Measurements from ENCODE around the gene AK5.
"Not testable (repeated sequence)": the region's sequence is repeated elsewhere in the genome, so short reads cannot be mapped to it uniquely, and the experiment has no call there.

Gene AK5

DNA sequence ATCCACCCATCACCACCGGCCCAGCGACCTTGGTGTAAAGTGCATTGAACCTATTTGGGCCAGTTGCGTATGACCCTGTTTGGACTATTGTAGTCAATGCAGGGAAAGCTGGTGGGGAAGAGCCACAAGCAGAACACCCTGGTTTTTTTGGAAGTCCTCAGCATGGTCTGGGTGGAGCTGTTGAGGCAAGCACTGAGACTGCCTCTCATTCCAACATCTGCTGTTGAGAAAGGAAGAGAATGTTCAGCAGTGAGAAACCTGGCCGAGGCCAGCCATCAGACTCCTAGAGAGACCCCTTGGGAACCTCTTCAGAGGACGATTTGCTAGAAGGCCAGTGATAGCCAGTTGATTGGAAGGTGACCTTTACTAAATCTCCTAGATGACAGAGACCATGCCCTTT is 217.6 kb downstream of the AK5 start:
- DNase-seq: no peak
- no peak for ATAC-seq
- no peaks in the 10 kb centered on the region for H3K4me1 Mint-ChIP-seq
- H3K27me3 Mint-ChIP-seq: no peaks in the 10 kb centered on the region
- H3K9me3 Mint-ChIP-seq: peaks cover 7 to 10% of the 10 kb centered on the region in 2 donors
- H3K4me3 Mint-ChIP-seq: no peak overlapping the region
- peak overlapping the region in 1 of 2 donors; percentile 38 for H3K27ac Mint-ChIP-seq

DNA sequence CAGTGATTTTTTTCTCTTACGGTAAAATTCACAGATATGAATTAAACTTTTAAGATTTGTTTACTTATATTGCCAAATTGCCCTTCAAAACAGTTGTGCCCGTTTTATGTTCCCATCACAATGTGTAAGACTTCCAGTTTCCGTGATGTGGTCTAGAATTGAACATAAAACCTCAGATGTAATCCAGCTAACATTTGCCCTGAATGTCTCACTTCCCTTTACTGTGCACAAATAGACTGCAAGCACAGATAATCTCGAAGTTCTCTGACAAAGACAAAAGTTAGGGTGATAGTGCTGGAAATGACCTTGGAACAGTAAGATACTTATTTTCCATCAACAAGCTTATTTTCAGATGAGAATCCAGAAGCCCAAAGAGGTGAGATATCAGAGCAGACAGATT is 223.2 kb downstream of the AK5 start:
- peaks cover 7% of the 10 kb centered on the region for H3K4me1 Mint-ChIP-seq
- no peak for DNase-seq
- no peaks in the 10 kb centered on the region for H3K27me3 Mint-ChIP-seq
- ATAC-seq: no peak
- no peak overlapping the region for H3K4me3 Mint-ChIP-seq
- H3K27ac Mint-ChIP-seq: no peak overlapping the region
- no peaks in the 10 kb centered on the region for H3K9me3 Mint-ChIP-seq

DNA sequence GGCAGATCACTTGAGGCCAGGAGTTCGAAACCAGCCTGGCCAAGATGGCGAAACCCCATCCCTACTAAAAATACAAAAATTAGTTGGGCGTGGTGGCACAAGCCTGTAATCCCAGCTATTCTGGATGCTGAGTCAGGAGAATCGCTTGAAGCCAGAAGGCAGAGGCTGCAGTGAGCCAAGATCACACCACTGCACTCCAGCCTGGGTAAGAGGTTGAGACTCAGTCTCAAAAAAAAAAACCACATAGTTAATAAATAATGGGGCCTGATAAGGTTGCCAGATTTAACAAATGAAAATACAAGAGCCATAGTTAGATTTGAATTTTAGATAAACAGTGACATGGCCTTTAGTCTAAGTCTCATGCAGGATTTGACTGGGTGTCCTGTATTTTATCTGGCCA is 225.0 kb downstream of the AK5 start:
- Mint-ChIP-seq H3K4me1 (peaks cover 7% of the 10 kb centered on the region), H3K27ac (no peak overlapping the region), H3K27me3 (no peaks in the 10 kb centered on the region), H3K4me3 (no peak overlapping the region), H3K9me3 (no peaks in the 10 kb centered on the region)
- ATAC-seq: no peak
- no peak for DNase-seq

DNA sequence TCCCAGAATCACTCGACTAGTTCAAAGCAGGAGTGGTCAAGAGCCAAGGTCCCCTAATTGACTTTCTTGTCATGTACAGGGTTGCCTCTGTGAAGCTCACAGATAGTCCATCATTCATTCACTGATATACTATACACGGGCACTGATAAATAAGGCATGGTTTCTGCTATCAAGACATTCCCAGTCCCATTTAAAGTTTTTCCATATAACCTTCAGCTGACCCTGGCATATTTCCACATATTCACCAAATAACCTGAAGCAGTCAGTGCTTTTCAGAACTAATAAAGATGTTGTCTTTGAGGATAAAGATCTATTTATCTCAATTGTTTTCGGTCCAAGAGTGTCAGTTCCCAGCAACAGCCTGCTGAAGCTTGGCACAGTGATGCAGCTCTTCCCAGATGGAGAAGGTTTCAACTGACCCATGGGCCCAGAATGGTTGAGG is 227.3 kb downstream of the AK5 start:
- DNase-seq: no peak
- no peaks in the 10 kb centered on the region for H3K9me3 Mint-ChIP-seq
- no peak overlapping the region for H3K4me3 Mint-ChIP-seq
- H3K4me1 Mint-ChIP-seq: peaks cover 7% of the 10 kb centered on the region
- H3K27ac Mint-ChIP-seq: no peak overlapping the region
- no peaks in the 10 kb centered on the region for H3K27me3 Mint-ChIP-seq
- ATAC-seq: no peak

- H3K27me3 Mint-ChIP-seq: no peaks in the 10 kb centered on the region
- no peak overlapping the region for H3K27ac Mint-ChIP-seq
- ATAC-seq (no peak), DNase-seq (no peak)
- H3K9me3 Mint-ChIP-seq: no peaks in the 10 kb centered on the region
- H3K4me3 Mint-ChIP-seq: no peak overlapping the region
- H3K4me1 Mint-ChIP-seq: peaks cover 5% of the 10 kb centered on the region
Observed at GRCh38 chr1:77509898-77510297, 228.1 kb downstream of the AK5 start.

DNA sequence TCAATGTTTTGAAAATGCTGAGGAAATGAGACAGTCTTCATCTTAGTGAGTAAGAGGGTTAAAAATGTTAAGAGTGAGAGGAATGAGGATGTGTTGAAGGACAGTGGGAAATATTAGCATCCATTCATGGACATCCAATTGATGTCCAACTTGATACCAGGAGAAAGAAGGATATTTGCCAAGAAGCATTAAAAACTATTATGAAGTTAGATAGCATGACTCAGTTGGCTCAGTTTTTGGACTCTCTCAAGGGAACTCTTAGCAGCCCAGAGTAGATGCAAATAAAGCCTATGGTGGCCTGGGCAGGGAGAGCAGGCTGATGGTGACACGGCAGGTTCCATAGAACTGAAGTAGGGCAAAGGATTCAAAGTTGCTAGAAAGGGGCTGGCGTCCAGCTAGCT is 229.6 kb downstream of the AK5 start:
- no peak for DNase-seq
- Mint-ChIP-seq H3K4me1 (peaks cover 6% of the 10 kb centered on the region), H3K27me3 (no peaks in the 10 kb centered on the region), H3K4me3 (no peak overlapping the region), H3K27ac (no peak overlapping the region), H3K9me3 (no peaks in the 10 kb centered on the region)
- ATAC-seq: no peak

GRCh38 chr1:77512650-77513049 is 230.8 kb downstream of the AK5 start:
- not testable (repeated sequence) for H3K27ac Mint-ChIP-seq, H3K4me3 Mint-ChIP-seq, H3K4me1 Mint-ChIP-seq, H3K9me3 Mint-ChIP-seq, H3K27me3 Mint-ChIP-seq, DNase-seq, ATAC-seq

DNA sequence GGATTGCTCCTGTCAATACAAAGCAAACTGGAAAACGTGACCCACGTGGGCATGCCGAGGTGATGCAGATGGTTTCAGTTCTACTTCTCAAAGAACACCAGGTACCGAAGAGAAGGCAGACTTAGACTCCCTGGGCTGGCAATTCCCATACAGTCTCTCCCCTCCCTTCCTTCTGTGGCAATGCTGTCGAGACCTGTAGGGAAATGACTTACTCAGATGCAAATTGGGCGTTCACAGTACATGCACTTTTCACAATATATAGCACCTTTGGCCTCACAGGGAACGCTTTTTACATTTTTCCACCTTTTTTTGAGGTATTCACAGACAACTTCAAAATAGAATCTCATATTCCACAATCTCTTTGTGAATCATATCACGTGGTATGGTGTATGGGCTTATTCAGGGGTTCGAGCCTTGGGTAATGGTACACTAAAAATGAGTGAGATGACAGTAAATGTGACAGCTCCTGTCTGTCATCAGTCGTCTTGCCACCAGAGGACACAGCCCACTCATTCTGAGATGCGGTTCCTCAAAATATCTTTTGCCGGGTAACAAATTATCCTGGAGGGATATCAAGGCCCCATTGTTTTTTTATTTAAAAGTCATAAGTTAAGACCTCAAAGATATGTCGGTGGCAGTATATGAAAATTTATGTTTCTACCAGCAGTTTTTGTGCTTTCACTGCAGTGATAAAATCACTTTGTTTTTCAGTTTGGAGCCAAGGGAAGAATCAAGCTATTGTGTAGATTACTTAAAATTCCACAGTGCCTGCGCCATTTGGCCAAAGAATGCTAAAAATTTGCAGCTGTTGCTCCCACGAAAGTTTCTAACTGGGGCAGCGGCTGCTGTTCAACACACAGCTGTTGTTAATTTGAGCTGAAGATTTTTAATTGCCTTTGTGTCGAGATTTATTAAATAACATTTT is 232.3 kb downstream of the AK5 start:
- ATAC-seq (no peak), DNase-seq (no peak)

DNA sequence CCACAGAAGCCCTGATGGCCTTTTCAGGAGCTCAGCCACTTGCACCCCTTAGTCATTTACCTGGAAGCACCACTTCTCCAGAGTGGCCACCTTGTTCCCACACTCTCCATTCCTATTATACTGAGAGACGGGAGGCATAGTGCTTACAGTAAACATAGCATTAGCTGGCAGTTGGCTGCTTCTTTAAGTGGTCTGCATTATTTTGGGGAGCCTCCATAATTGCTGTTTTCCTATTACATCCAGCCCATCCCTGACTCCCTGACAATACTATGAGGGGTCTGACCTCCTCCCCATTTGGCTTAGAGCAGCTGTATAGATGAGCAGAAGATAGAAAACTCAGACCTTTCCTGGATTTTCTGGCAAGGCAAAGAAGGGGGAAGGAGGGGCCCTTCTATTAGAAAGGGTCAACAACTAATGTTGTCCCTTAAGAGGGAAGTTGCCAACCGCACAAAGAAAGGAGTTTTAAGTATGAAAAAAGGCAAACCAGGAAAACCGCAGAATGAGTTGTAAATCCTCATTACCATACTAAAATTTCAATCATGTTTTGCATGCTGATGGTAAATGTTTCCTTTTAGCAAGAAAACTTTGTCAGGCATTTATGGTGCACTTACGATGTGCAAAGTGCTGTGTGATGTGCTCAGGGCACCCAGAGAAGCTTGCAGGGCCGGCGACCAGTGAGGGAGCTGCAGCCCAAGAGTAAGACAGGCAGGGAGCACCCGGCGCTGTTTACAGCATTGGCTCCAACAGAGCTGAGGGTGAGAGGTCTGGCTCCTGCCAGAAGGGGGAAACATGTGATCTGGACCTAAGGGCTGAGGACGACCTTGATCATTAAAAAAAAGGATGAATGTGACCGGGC is 233.3 kb downstream of the AK5 start:
- Mint-ChIP-seq H3K27ac (peak overlapping the region in 1 of 2 donors; percentile 55), H3K4me1 (peaks cover 6% of the 10 kb centered on the region), H3K9me3 (peaks cover 4 to 9% of the 10 kb centered on the region in 2 donors), H3K27me3 (no peaks in the 10 kb centered on the region), H3K4me3 (no peak overlapping the region)
- no peak for ATAC-seq
- DNase-seq: no peak

More for the DNA sequence above, 232.3 kb downstream of the AK5 start:
- peaks cover 6% of the 10 kb centered on the region for H3K4me1 Mint-ChIP-seq
- H3K27me3 Mint-ChIP-seq: no peaks in the 10 kb centered on the region
- peaks cover 4 to 7% of the 10 kb centered on the region in 2 donors for H3K9me3 Mint-ChIP-seq
- H3K4me3 Mint-ChIP-seq: no peak overlapping the region
- H3K27ac Mint-ChIP-seq: no peak overlapping the region

GRCh38 chr1:77516106-77516505 is 234.3 kb downstream of the AK5 start:
- DNase-seq (no peak), ATAC-seq (no peak)
- peaks cover 6% of the 10 kb centered on the region for H3K4me1 Mint-ChIP-seq
- H3K9me3 Mint-ChIP-seq: peaks cover 4 to 15% of the 10 kb centered on the region in 2 donors
- no peak overlapping the region for H3K27ac Mint-ChIP-seq
- no peaks in the 10 kb centered on the region for H3K27me3 Mint-ChIP-seq
- H3K4me3 Mint-ChIP-seq: no peak overlapping the region

- peaks cover 13 to 21% of the 10 kb centered on the region in 2 donors for H3K9me3 Mint-ChIP-seq
- peaks cover 6% of the 10 kb centered on the region for H3K4me1 Mint-ChIP-seq
- H3K27ac Mint-ChIP-seq: no peak overlapping the region
- DNase-seq: no peak
- no peak for ATAC-seq
- no peaks in the 10 kb centered on the region for H3K27me3 Mint-ChIP-seq
- H3K4me3 Mint-ChIP-seq: no peak overlapping the region
Observed at GRCh38 chr1:77524038-77524437, 242.2 kb downstream of the AK5 start.

DNA sequence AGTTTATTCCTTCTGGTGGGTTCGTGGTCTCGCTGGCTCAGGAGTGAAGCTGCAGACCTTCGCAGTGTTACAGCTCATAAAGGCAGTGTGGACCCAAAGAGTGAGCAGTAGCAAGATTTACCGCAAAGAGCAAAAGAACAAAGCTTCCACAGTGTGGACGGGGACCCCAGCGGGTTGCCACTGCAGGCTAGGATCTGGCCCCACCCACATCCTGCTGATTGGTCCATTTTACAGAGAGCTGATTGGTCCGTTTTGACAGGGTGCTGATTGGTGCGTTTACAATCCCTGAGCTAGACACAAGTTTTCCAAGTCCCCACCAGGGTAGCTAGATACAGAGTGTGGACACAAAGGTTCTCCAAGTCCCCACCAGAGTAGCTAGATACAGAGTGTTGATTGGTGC is 249.3 kb downstream of the AK5 start:
- ATAC-seq: not testable (repeated sequence)

GRCh38 chr1:77531596-77532280 is 249.9 kb downstream of the AK5 start:
- H3K9me3 Mint-ChIP-seq, H3K4me1 Mint-ChIP-seq, H3K27ac Mint-ChIP-seq, H3K4me3 Mint-ChIP-seq, H3K27me3 Mint-ChIP-seq, DNase-seq: not testable (repeated sequence)
- peak; percentile 54 for ATAC-seq

More for the DNA sequence above, 249.3 kb downstream of the AK5 start:
- not testable (repeated sequence) for H3K27me3 Mint-ChIP-seq, H3K27ac Mint-ChIP-seq, H3K9me3 Mint-ChIP-seq, DNase-seq, H3K4me1 Mint-ChIP-seq, H3K4me3 Mint-ChIP-seq

DNA sequence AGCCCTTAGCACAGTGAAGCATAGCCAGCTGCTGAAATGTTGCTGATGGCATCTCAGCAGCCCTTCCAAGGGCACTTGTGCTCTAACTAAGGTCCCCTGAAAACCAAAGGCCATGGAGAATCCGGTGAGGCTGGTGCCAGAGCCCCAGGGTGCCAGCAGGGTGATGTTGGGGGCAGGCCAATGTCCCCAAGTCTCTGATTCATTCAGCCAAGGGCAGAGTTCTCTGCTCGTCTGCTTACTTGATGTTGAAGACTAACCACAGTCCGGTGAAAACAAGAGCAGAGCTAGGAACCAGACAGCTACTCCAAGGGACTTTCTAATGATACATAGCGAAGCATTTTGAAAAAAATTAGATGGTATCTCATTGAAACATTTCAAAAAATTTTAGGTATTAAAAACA is 250.8 kb downstream of the AK5 start:
- H3K9me3 Mint-ChIP-seq: no peaks in the 10 kb centered on the region

DNA sequence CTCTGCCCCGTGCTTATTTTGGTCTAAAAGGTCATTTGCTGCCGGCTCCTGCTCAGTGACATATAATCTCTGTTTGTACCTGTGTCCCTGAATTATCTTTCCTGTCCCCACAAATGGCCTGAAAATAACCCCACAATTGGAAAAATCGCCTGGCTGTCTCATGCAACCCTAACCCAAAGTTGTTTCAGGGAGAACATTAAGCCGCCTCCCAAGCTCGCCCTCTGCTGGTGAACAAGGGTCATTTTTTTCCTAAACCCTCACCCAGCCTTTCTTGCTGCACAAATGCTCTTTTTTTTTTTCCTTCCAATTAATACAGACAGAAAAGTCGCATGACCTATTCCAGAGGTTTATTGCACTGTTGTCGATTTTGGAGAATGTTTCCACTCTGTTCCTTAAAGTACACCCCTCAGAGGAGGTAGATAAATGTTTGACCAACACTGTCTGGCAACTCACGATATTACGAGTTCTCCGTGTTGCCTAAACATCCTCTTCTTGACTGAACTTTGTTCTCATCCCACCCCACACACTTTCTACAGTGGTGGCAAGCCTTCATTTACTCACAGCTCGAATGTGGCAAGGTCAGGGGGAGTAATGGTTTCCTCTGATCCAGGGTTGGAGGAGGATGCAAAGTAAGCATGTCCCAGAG is 252.0 kb downstream of the AK5 start:
- H3K4me3 Mint-ChIP-seq: no peak overlapping the region
- DNase-seq (peak; percentile 50 to 53), ATAC-seq (peak; percentile 54)
- no peak overlapping the region for H3K27ac Mint-ChIP-seq
- H3K9me3 Mint-ChIP-seq: no peaks in the 10 kb centered on the region
- H3K4me1 Mint-ChIP-seq: peaks cover 8% of the 10 kb centered on the region
- no peaks in the 10 kb centered on the region for H3K27me3 Mint-ChIP-seq

More for the DNA sequence above, 250.8 kb downstream of the AK5 start:
- Mint-ChIP-seq H3K4me1 (peaks cover 8% of the 10 kb centered on the region), H3K4me3 (no peak overlapping the region), H3K27me3 (no peaks in the 10 kb centered on the region), H3K27ac (no peak overlapping the region)
- no peak for DNase-seq
- ATAC-seq: no peak
